GM19099 (cell line): ENCODE measurements around the gene ELOVL1.
A peak's percentile ranks its signal among the peaks of the same experiment; 100 is the strongest.

Source experiments
- POLR2A ChIP-seq: IDR thresholded peaks from 3 replicates; pipeline ENCODE4 v1.6.1; 2011; ENCODE audit warnings: low read depth; ENCODE audit not compliant: insufficient read length; ENCODE audit errors: extremely low read depth

Gene ELOVL1

GRCh38 chr1:43367904-43368645 lies at the start of gene ELOVL1:
TSS of gene ELOVL1 (minus strand) at chr1:43368011. CDS start at chr1:43365609, 2,402 bp downstream.
- peak; percentile 94 for TF ChIP-seq POLR2A

- TF ChIP-seq POLR2A = no peak
These were observed 48.1 kb upstream of the ELOVL1 start for GRCh38 chr1:43415901-43416300.

GRCh38 chr1:43414634-43415223 lies 46.9 kb upstream of the ELOVL1 start:
- TF ChIP-seq POLR2A = no peak

GRCh38 chr1:43410571-43410970 lies 42.8 kb upstream of the ELOVL1 start:
- TF ChIP-seq POLR2A = no peak

- no peak for TF ChIP-seq POLR2A
These were observed 38.0 kb upstream of the ELOVL1 start for GRCh38 chr1:43405876-43406234.

- no peak for TF ChIP-seq POLR2A
These were observed 37.5 kb upstream of the ELOVL1 start for GRCh38 chr1:43405219-43405875.

- TF ChIP-seq POLR2A = no peak
These were observed 36.5 kb upstream of the ELOVL1 start for GRCh38 chr1:43404353-43404752.

GRCh38 chr1:43402089-43402865 lies 34.5 kb upstream of the ELOVL1 start:
- TF ChIP-seq POLR2A = no peak

- no peak for TF ChIP-seq POLR2A
These were observed 30.4 kb upstream of the ELOVL1 start for GRCh38 chr1:43398227-43398626.

- TF ChIP-seq POLR2A = no peak
These were observed 28.2 kb upstream of the ELOVL1 start for GRCh38 chr1:43396059-43396458.

- no peak for TF ChIP-seq POLR2A
These were observed 27.7 kb upstream of the ELOVL1 start for GRCh38 chr1:43395523-43395922.

GRCh38 chr1:43392702-43393101 lies 24.9 kb upstream of the ELOVL1 start:
- TF ChIP-seq POLR2A = no peak

- peak; percentile 90 for TF ChIP-seq POLR2A
These were observed 21.8 kb upstream of the ELOVL1 start, which contains the start of the genes MED8 and SZT2 for GRCh38 chr1:43389326-43390313. TSS of gene MED8 (minus strand) at chr1:43389800. CDS start at chr1:43389764, 36 bp downstream. TSS of gene SZT2 (plus strand) at chr1:43389899. CDS start at chr1:43389969, 70 bp downstream.

GRCh38 chr1:43388613-43389012 lies 20.8 kb upstream of the ELOVL1 start:
- no peak for TF ChIP-seq POLR2A
